Measurements from ENCODE around the gene SAGE1. TPM values are rescaled to one million over a fixed set of nuclear protein-coding genes. Genes with fewer than 3 reads are reported as not detected.

The SAGE1 gene
- total and polyA plus RNA-seq, 4 donors, result 0.05 TPM; not detected in 3

GRCh38 chrX:135931644-135932487 lies 38.4 kb downstream of the SAGE1 start:
- 45% methylated on average over 19 of the region's 19 CpGs for WGBS
- H3K27ac ChIP-seq (ENCODE audit: low read depth in 1 of 2, low read length in 2 of 2), result no peak overlapping the region
- no peaks in the 10 kb centered on the region for H3K4me1 ChIP-seq (ENCODE audit: control insufficient read depth in 4 of 4, insufficient read depth in 4 of 4, low read length in 3 of 4)
- H3K27me3 ChIP-seq (ENCODE audit: control insufficient read depth in 4 of 4, insufficient read depth in 4 of 4, low read length in 3 of 4), result peaks cover 0 to 2% (median 0%) of the 10 kb centered on the region in 4 donors
- H3K36me3 ChIP-seq (ENCODE audit: control insufficient read depth in 4 of 4, insufficient read depth in 3 of 4, low read depth in 1 of 4, low read length in 3 of 4), result no peaks in the 10 kb centered on the region
- DNase-seq (ENCODE audit: low spot score), result peak; percentile 41
- TF ChIP-seq RAD21 (IDR thresholded peaks at IDR 0.05), result peak; percentile 65 to 82
- TF ChIP-seq JUND (IDR thresholded peaks at IDR 0.05), result no peak
- no peak for TF ChIP-seq FOXA2 (IDR thresholded peaks at IDR 0.05)
- TF ChIP-seq, protein P1, sequence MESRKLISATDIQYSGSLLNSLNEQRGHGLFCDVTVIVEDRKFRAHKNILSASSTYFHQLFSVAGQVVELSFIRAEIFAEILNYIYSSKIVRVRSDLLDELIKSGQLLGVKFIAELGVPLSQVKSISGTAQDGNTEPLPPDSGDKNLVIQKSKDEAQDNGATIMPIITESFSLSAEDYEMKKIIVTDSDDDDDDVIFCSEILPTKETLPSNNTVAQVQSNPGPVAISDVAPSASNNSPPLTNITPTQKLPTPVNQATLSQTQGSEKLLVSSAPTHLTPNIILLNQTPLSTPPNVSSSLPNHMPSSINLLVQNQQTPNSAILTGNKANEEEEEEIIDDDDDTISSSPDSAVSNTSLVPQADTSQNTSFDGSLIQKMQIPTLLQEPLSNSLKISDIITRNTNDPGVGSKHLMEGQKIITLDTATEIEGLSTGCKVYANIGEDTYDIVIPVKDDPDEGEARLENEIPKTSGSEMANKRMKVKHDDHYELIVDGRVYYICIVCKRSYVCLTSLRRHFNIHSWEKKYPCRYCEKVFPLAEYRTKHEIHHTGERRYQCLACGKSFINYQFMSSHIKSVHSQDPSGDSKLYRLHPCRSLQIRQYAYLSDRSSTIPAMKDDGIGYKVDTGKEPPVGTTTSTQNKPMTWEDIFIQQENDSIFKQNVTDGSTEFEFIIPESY (IDR thresholded peaks at IDR 0.05), result no peak
- TF ChIP-seq FOXA1 (IDR thresholded peaks at IDR 0.05), result no peak
- no peak for TF ChIP-seq SP1 (IDR thresholded peaks at IDR 0.05)
- TF ChIP-seq YY1 (IDR thresholded peaks at IDR 0.05), result no peak
- TF ChIP-seq CTCF (IDR thresholded peaks at IDR 0.05; ENCODE audit: low read depth, low read length, missing input control), result peak; percentile 58
- no peak for TF ChIP-seq RXRA (IDR thresholded peaks at IDR 0.05)
- TF ChIP-seq EGR1 (IDR thresholded peaks at IDR 0.05; ENCODE audit: low read depth in 2 of 2), result no peak
- TF ChIP-seq, protein P2, sequence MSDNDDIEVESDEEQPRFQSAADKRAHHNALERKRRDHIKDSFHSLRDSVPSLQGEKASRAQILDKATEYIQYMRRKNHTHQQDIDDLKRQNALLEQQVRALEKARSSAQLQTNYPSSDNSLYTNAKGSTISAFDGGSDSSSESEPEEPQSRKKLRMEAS (IDR thresholded peaks at IDR 0.05), result no peak
- no peak for TF ChIP-seq HNF4G (IDR thresholded peaks at IDR 0.05)
- no peak overlapping the region for H3K4me3 ChIP-seq (ENCODE audit: low read depth in 1 of 3, low read length in 3 of 3)
- no peak overlapping the region for H3K9ac ChIP-seq (ENCODE audit: low read depth in 1 of 2, low read length in 2 of 2)
- H3K9me3 ChIP-seq (ENCODE audit: control insufficient read depth in 4 of 4, low read length in 3 of 4), result no peaks in the 10 kb centered on the region

GRCh38 chrX:135944486-135944885 lies 51.0 kb downstream of the SAGE1 start:
- Histone ChIP-seq H3K9ac (ENCODE audit: low read depth in 1 of 2, low read length in 2 of 2) (no peak overlapping the region), H3K4me3 (ENCODE audit: low read depth in 1 of 3, low read length in 3 of 3) (no peak overlapping the region), H3K27ac (ENCODE audit: low read depth in 1 of 2, low read length in 2 of 2) (no peak overlapping the region), H3K27me3 (ENCODE audit: control insufficient read depth in 4 of 4, insufficient read depth in 4 of 4, low read length in 3 of 4) (no peaks in the 10 kb centered on the region), H3K36me3 (ENCODE audit: control insufficient read depth in 4 of 4, insufficient read depth in 3 of 4, low read depth in 1 of 4, low read length in 3 of 4) (no peaks in the 10 kb centered on the region), H3K4me1 (ENCODE audit: control insufficient read depth in 4 of 4, insufficient read depth in 4 of 4, low read length in 3 of 4) (no peaks in the 10 kb centered on the region), H3K9me3 (ENCODE audit: control insufficient read depth in 4 of 4, low read length in 3 of 4) (peaks cover 0 to 2% (median 0%) of the 10 kb centered on the region in 4 donors)
- 85% methylated on average over 2 of the region's 2 CpGs for WGBS
- DNase-seq (ENCODE audit: low spot score), result no peak
- TF ChIP-seq CTCF (IDR thresholded peaks at IDR 0.05; ENCODE audit: low read depth, low read length, missing input control) (no peak), NR2F2 (IDR thresholded peaks at IDR 0.05) (no peak), GABPA (IDR thresholded peaks at IDR 0.05 in 1 of 2, conservative IDR thresholded peaks at IDR 0.05 in 1 of 2) (no peak), TAF1 (conservative IDR thresholded peaks at IDR 0.05) (no peak), FOXA2 (IDR thresholded peaks at IDR 0.05) (no peak), RAD21 (IDR thresholded peaks at IDR 0.05) (no peak), SP1 (IDR thresholded peaks at IDR 0.05) (no peak), FOXA1 (IDR thresholded peaks at IDR 0.05) (no peak), JUND (IDR thresholded peaks at IDR 0.05) (no peak), YY1 (IDR thresholded peaks at IDR 0.05) (no peak), REST (IDR thresholded peaks at IDR 0.05) (no peak), EGR1 (IDR thresholded peaks at IDR 0.05; ENCODE audit: low read depth in 2 of 2) (no peak), HNF4G (IDR thresholded peaks at IDR 0.05) (no peak), RXRA (IDR thresholded peaks at IDR 0.05) (no peak)
- TF ChIP-seq, protein P1 (IDR thresholded peaks at IDR 0.05), result no peak
- TF ChIP-seq, protein P2 (IDR thresholded peaks at IDR 0.05), result no peak
- TF ChIP-seq, protein P3, sequence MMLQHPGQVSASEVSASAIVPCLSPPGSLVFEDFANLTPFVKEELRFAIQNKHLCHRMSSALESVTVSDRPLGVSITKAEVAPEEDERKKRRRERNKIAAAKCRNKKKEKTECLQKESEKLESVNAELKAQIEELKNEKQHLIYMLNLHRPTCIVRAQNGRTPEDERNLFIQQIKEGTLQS (IDR thresholded peaks at IDR 0.05), result no peak

Data from liver (tissue), 9 donors.